H9 (cell line): ENCODE measurements around the gene MGA. TPM values are rescaled to one million over a fixed set of nuclear protein-coding genes. Genes with fewer than 3 reads are reported as not detected.

ENCODE experiments used
- DNase-seq: peaks from one replicate; pipeline ENCODE4 v3.0.0-alpha.2; 2017
- H2AFZ ChIP-seq: one replicate; pipeline ENCODE4 v1.6.1; 2013; ENCODE audit warnings: mild to moderate bottlenecking, low read length, control low read depth, moderate library complexity
- H2AK5ac ChIP-seq: 2 replicates; pipeline ENCODE4 v1.6.1; 2013; ENCODE audit warnings: low read length, control low read depth, mixed read lengths; ENCODE audit not compliant: insufficient read length
- H2BK120ac ChIP-seq: one replicate; pipeline ENCODE4 v1.6.1; 2013; ENCODE audit warnings: low read depth, mild to moderate bottlenecking, low read length, control low read depth, inconsistent platforms; ENCODE audit not compliant: poor library complexity, severe bottlenecking
- H2BK12ac ChIP-seq: 2 replicates; pipeline ENCODE4 v1.6.1; 2013; ENCODE audit warnings: low read length, control low read depth, mixed read lengths, low read depth; ENCODE audit not compliant: insufficient read length
- H2BK15ac ChIP-seq: 2 replicates; pipeline ENCODE4 v1.6.1; 2013; ENCODE audit warnings: low read depth, low read length, control low read depth
- H2BK20ac ChIP-seq: one replicate; pipeline ENCODE4 v1.6.1; 2013; ENCODE audit warnings: low read depth, mild to moderate bottlenecking, low read length, control low read depth, inconsistent platforms; ENCODE audit not compliant: poor library complexity, severe bottlenecking
- H2BK5ac ChIP-seq: 2 replicates; pipeline ENCODE4 v1.6.1; 2013; ENCODE audit warnings: low read length, control low read depth, mixed read lengths; ENCODE audit not compliant: insufficient read length
- H3K14ac ChIP-seq: 2 replicates; pipeline ENCODE4 v1.6.1; 2013; ENCODE audit warnings: low read length, control low read depth; ENCODE audit not compliant: insufficient read depth
- H3K18ac ChIP-seq: 2 replicates; pipeline ENCODE4 v1.6.1; 2013; ENCODE audit warnings: low read depth, mild to moderate bottlenecking, mixed read lengths, low read length, control low read depth; ENCODE audit not compliant: insufficient read length
- H3K23ac ChIP-seq: 2 replicates; pipeline ENCODE4 v1.6.1; 2013; ENCODE audit warnings: low read length, control low read depth, mixed read lengths, low read depth; ENCODE audit not compliant: insufficient read length
- H3K23me2 ChIP-seq: 2 replicates; pipeline ENCODE4 v1.6.1; 2013; ENCODE audit warnings: low read depth, mild to moderate bottlenecking, mixed read lengths, low read length, control low read depth; ENCODE audit not compliant: insufficient read length, poor library complexity, severe bottlenecking
- H3K27ac ChIP-seq: 2 replicates; pipeline ENCODE4 v1.5.1; 2013; ENCODE audit warnings: low read length, control low read depth, mixed read lengths, low read depth; ENCODE audit not compliant: insufficient read length
- H3K27me3 ChIP-seq: 2 replicates; pipeline ENCODE4 v1.6.1; 2013; ENCODE audit warnings: low read length, control low read depth, inconsistent platforms; ENCODE audit not compliant: insufficient read depth
- H3K4ac ChIP-seq: 2 replicates; pipeline ENCODE4 v1.6.1; 2013; ENCODE audit warnings: low read depth, mild to moderate bottlenecking, control low read depth, inconsistent platforms, low read length, moderate library complexity
- H3K4me1 ChIP-seq: 2 replicates; pipeline ENCODE4 v1.6.1; 2013; ENCODE audit warnings: low read length, control low read depth, inconsistent platforms; ENCODE audit not compliant: insufficient read depth
- H3K4me2 ChIP-seq: 2 replicates; pipeline ENCODE4 v1.6.1; 2013; ENCODE audit warnings: low read length, control low read depth, mixed read lengths; ENCODE audit not compliant: insufficient read length, insufficient read depth
- H3K56ac ChIP-seq: 2 replicates; pipeline ENCODE4 v1.6.1; 2013; ENCODE audit warnings: low read depth, mild to moderate bottlenecking, mixed read lengths, low read length, control low read depth; ENCODE audit not compliant: insufficient read length
- H3K79me1 ChIP-seq: 2 replicates; pipeline ENCODE4 v1.6.1; 2013; ENCODE audit warnings: low read depth, mild to moderate bottlenecking, moderate library complexity, low read length, control low read depth, inconsistent platforms; ENCODE audit not compliant: insufficient read depth, poor library complexity, severe bottlenecking
- H3K79me2 ChIP-seq: 2 replicates; pipeline ENCODE4 v1.6.1; 2013; ENCODE audit warnings: low read length, control low read depth, inconsistent platforms; ENCODE audit not compliant: insufficient read depth
- H3K9ac ChIP-seq: 2 replicates; pipeline ENCODE4 v1.6.1; 2013; ENCODE audit warnings: low read length, control low read depth, mixed read lengths; ENCODE audit not compliant: insufficient read length; ENCODE audit errors: extremely low read depth
- H3K9me3 ChIP-seq: one replicate; pipeline ENCODE4 v1.6.1; 2013; ENCODE audit warnings: low read depth, low read length, inconsistent platforms; ENCODE audit not compliant: control insufficient read depth
- H3T11ph ChIP-seq: one replicate; pipeline ENCODE4 v1.6.1; 2013; ENCODE audit warnings: mild to moderate bottlenecking, low read length, control low read depth, inconsistent platforms
- H4K20me1 ChIP-seq: one replicate; pipeline ENCODE4 v1.6.1; 2013; ENCODE audit not compliant: control insufficient read depth, insufficient read length, insufficient read depth
- H4K5ac ChIP-seq: 2 replicates; pipeline ENCODE4 v1.6.1; 2013; ENCODE audit warnings: low read depth, mild to moderate bottlenecking, mixed read lengths, low read length, control low read depth; ENCODE audit not compliant: insufficient read length
- H4K8ac ChIP-seq: replicated peaks from 2 replicates; pipeline ENCODE4 v1.6.1; 2013; ENCODE audit warnings: low read length, control low read depth, mixed read lengths, low read depth; ENCODE audit not compliant: insufficient read length
- H4K91ac ChIP-seq: 2 replicates; pipeline ENCODE4 v1.6.1; 2013; ENCODE audit warnings: low read depth, mild to moderate bottlenecking, moderate library complexity, mixed read lengths, low read length, control low read depth; ENCODE audit not compliant: insufficient read length
- H3K27ac Mint-ChIP-seq, 3 experiments: 2 replicates in 2 of 3; 3 replicates in 1 of 3; pipeline ENCODE4 v1.8.0; 2020 to 2021; ENCODE audit warnings: mixed read lengths in 3 of 3, mild to moderate bottlenecking in 1 of 3, moderate library complexity in 1 of 3
- H3K27me3 Mint-ChIP-seq: 2 replicates; pipeline ENCODE4 v1.8.0; 2021; ENCODE audit warnings: low read depth, mild to moderate bottlenecking, moderate library complexity, mixed read lengths
- H3K36me3 Mint-ChIP-seq, 3 experiments: 2 replicates in 2 of 3; 3 replicates in 1 of 3; pipeline ENCODE4 v1.8.0; 2020 to 2021; ENCODE audit warnings: low read depth in 3 of 3, mixed read lengths in 3 of 3; ENCODE audit not compliant: insufficient read depth in 1 of 3
- H3K4me1 Mint-ChIP-seq, 2 experiments: 2 replicates each; pipeline ENCODE4 v1.8.0; 2020; ENCODE audit warnings: mixed read lengths in 2 of 2
- H3K4me3 Mint-ChIP-seq, 2 experiments: 2 replicates in 1 of 2; 3 replicates in 1 of 2; pipeline ENCODE4 v1.8.0; 2020 to 2021; ENCODE audit warnings: mild to moderate bottlenecking in 2 of 2, mixed read lengths in 2 of 2, moderate library complexity in 1 of 2
- H3K9me3 Mint-ChIP-seq, 2 experiments: 2 replicates in 1 of 2; 3 replicates in 1 of 2; pipeline ENCODE4 v1.8.0; 2020; ENCODE audit warnings: mild to moderate bottlenecking in 2 of 2, mixed read lengths in 2 of 2, moderate library complexity in 1 of 2
- CTCF ChIP-seq: fragments of 200-600 bp; sonication (generic); conservative IDR thresholded peaks from 3 replicates; pipeline ENCODE4 v1.8.0; 2021; ENCODE audit warnings: antibody characterized with exemption, mild to moderate bottlenecking
- WGBS: extraction: QIAGEN DNeasy Blood & Tissue Kit; methylation state at CpG from one replicate; pipeline ENCODE4 v1.1.7; 2013; ENCODE audit warnings: missing lambda C conversion rate, low lambda C conversion rate, mixed read lengths; ENCODE audit not compliant: insufficient read length; ENCODE audit errors: extremely low coverage; 5-methylcytosine and 5-hydroxymethylcytosine counted together
- total RNA-seq: library from RNA; stranded (reverse); gene quantifications from 2 replicates; pipeline ENCODE4 v1.2.1, GENCODE V29; 2021

MGA gene
- total RNA-seq, 1 experiment from 2014 or later: 62.7 TPM

GRCh38 chr15:41693757-41694156 lies 33.6 kb downstream of the MGA start:
- Histone ChIP-seq H2AFZ (no peak overlapping the region), H3K4ac (no peak overlapping the region), H3K79me2 (peaks cover 11% of the 10 kb centered on the region; the same call in 1 of the 2 replicates), H3K18ac (no peak overlapping the region), H2BK120ac (no peak overlapping the region), H4K91ac (no peak overlapping the region), H3K23ac (no peak overlapping the region), H4K8ac (no peak overlapping the region), H3K4me2 (no peak overlapping the region), H3K27ac (no peak overlapping the region), H3K79me1 (peaks cover 13% of the 10 kb centered on the region), H2AK5ac (no peak overlapping the region), H3K27me3 (no peaks in the 10 kb centered on the region), H3K9ac (no peak overlapping the region), H2BK5ac (no peak overlapping the region), H3K56ac (no peak overlapping the region), H3K4me1 (no peaks in the 10 kb centered on the region), H2BK15ac (no peak overlapping the region), H2BK12ac (no peak overlapping the region), H3K9me3 (no peaks in the 10 kb centered on the region), H4K20me1 (no peaks in the 10 kb centered on the region), H3K14ac (no peak overlapping the region), H3T11ph (no peak overlapping the region), H3K23me2 (no peaks in the 10 kb centered on the region), H4K5ac (no peak overlapping the region), H2BK20ac (no peak overlapping the region)
- no peak for TF ChIP-seq CTCF
- Mint-ChIP-seq H3K27me3 (no peaks in the 10 kb centered on the region), H3K27ac (no peak overlapping the region), H3K4me1 (peaks cover 8 to 9% of the 10 kb centered on the region in 2 experiments), H3K36me3 (peaks cover 7 to 11% (median 8%) of the 10 kb centered on the region in 3 experiments), H3K9me3 (no peaks in the 10 kb centered on the region), H3K4me3 (no peak overlapping the region)
- WGBS: no CpG with 5 or more reads among the region's 4 CpGs
- DNase-seq: no peak
